ENCODE results near the gene RANGRF.

The RANGRF gene

GRCh38 chr17:8268550-8269298 is 19.7 kb upstream of the RANGRF start:
- no peak for DNase-seq

DNA sequence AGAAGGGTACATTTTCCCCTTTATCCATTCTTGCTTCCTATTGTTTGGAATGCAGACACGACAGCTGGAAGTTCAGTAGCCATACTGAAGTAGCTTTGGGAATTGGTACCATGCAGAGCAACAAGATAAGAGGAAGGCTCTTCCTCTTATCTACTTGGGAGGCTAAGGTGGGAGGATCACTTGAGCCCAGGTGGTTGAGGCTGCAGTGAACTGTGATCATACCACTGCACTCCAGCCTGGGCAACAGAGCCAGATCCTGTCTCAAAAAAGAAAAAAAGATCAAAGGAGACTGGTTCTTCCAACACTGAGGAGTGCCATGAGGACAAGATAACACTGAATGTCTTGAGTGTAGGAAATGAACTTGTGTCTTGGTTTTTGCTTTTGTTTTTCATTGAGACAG is 16.0 kb upstream of the RANGRF start:
- DNase-seq, result no peak

DNA sequence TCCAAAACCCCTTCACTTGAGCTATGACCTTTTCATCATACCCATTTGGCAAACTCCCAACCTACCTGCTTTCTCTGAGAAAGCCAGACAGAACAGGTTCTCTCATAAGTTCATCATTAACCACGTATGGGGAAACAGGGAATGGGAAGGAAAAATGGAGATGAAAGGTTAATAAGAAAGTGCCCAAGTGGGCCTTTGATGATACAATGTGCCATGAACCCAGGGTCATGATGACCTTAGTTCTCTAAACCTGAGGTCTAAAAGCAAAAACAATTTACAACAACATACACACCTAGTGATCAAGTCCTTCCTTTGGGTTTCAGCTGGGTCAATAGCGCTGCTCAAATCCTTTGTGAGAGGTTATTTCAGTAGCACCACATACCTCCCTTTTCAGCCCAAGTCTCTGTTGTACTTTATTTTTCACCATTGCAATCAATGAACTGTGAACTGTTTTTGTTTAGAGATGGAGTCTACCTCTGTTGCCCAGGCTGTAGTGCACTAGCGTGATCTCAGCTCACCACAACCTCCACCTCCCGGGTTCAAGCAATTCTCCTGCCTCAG is 14.5 kb upstream of the RANGRF start:
- DNase-seq, result peak; percentile 24

DNA sequence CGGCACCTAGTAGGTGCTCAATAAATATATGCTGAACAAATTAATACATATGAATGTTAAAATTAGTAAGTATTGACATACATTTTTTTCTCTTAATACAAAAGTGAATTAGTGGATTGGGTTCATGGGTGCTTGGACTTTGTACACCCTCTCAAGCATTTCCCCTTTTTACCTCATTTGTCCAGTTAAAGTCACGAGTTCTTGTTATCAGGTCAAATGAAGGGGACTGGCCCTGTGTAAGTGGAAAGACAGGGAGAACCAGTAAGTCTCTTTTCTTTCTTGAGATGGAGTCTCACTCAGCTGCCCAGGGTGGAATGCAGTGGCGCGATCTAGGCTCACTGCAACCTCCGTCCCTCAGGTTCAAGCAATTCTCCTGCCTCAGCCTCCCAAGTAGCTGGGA is 13.7 kb upstream of the RANGRF start:
- DNase-seq, result no peak

DNA sequence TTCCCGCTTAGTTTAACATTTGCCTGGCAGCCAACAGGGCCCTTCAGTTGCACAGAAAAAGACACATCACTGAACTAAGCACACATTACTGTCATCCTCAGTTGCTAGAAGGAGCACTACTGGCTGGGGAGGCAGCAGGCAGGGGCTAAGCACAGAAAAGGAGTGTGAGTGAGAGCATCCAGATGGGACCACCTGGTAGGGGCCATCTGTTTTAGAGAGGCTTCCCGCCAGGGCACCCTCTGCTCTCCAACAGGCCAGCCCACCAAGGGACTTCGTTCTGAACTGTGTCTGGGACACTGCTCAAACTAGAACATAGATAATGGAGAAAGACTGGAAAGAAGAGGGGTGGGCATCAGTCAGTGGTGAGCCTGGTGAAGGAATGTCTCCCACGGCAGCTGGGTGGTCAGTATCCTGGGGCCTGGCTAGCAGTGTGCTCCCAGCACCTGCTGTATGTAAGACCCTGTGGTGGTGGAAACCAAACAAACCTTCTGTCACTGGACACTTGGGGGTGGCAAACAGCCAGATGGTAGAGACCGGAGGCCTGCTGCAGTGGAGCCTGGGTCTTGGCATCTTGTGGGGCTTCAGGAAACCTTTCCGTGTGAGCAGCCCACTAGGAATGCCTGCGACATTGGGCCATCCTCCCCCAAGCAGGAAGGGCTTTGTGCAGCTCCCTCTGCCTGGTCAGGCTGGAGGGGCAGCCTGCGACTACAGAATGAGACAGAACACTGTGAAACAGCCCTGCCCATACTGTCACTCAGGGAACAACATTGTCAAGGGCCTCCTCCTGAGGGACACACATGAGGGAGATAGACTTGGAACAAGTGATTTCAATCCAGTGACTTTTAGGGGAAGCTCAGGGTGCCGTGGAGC is 12.8 kb upstream of the RANGRF start:
- DNase-seq, result no peak

DNA sequence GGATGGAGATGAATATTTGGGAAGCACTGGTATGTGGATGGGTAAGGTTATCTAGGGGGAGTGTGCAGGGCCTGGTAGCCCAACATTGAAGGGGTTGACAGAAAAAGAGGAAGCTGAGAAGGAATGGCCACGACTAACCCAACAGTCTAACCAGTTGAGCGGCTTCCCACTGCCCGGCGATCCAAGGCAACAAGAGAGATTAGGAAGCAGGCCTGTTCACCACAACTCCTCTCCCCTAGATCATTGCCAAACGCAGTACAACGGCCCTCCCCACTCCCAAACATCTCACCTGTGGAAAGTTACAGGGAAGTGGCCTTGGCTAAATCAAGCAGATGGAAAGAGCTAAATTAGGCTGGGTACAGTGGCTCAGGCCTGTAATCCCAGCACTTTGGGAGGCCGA is 11.2 kb upstream of the RANGRF start:
- no peak for DNase-seq

GRCh38 chr17:8282345-8282744 is 6.1 kb upstream of the RANGRF start:
- DNase-seq, result no peak

DNA sequence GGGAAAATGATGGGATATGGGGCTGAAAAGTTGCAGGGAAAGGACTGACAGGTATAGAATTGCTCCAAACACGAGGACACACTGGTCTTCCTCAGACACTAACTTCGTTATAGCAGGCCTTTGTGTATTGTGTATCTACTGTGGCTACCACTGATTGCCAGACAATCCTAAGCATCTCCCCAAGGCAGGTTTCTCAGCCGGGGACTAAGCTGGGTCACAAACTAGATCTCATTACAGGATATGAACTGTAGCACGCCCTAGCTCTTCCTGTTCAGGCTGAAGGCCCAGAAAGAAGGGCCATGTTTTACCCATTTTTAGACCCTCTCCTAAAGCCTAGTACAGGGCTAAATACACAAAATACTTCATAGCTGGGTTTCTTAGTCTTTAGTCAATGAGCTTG is 5.1 kb upstream of the RANGRF start:
- no peak for DNase-seq

DNA sequence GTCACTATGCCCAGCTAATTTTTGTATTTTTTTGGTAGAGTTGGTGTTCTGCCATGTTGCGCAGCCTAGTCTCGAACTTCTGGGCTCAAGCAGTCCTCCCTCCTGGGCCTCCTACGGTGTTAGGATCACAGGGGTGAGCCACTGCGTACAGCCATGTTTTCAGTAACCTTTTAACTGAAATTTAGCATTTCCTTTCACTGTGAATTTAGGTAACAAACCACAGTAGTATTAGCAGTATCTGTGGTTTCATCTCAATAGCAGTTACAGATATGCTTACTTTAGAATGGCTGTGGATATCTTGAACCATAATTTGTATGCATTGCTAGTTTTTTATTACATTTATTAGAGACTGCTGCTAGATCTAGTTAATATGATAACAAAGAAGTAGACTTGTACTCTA is 4.3 kb upstream of the RANGRF start:
- DNase-seq, result no peak

GRCh38 chr17:8285270-8286181 is 2.9 kb upstream of the RANGRF start:
- DNase-seq, result no peak

DNA sequence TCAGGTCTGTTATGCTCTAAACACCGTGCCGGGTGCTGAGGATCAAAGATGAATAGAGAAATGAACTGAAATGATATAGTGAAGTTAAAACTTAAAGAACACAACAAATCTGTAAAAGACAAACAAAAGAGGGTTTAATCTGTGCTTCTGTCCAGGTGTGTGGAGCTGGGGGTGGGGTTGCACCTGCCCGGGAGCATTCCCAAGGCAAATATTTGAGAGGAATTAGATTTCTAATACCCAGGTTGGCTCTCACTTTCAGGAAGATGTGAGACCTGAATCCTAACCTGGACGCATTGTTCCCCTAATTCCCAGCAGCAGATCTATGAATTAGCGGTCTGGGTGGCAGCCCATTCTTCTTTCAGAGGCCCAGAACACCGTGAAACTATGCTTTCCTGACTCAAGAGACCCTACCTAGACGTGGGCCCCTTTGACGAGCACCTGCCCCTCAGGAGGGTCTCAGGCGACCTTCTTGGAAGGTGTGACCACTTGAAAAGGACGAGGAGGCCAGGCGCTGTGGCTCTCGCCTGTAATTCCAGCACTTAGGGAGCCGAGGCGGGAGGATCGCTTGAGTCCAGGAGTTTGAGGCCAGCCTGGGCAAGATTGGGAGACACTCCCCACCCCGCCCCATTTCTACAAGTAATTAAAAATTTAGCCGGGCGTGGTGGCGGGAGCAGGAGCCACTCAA is 677 bp upstream of the RANGRF start:
- DNase-seq, result no peak

GRCh38 chr17:8289103-8289397 is 580 bp downstream of the RANGRF start:
- DNase-seq, result no peak

- DNase-seq, result no peak
Measured at GRCh38 chr17:8290043-8290442, 1.6 kb downstream of the RANGRF start.

DNA sequence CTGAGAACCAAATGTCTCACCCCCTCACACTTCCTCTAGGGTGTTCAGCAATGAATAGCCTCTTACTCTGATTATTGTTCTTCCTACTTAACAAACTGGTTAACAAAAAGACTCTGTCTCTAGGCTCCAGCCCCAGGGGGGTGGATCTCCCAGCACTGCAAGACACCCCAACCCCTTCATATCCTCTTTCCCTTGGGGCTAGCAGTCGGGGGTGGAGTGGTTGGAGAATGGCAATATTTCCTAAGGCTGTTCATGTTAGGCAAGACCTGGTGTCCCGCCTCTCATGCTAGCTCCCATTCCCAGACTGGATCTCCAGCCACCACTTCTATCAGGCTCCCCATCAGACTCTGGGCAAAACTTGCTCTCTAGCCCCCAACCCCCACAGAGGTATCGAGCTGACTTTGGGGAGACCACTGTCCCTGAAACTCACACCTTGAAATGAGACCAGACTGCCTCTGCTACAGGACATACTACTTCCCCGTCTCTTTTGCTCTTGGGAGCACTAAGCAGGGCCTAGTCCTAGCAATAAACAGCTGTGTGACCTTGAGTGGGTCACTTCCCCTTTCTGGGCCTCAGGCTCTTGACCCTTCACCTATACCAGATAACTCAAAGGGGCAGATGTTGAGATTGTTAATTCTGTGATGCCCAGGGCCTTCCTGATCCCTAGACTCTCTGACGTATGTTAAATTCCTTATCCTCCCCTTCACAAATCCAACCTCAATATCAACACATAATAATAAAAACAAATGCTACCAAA is 4.3 kb downstream of the RANGRF start:
- DNase-seq, result no peak

GRCh38 chr17:8294361-8294760 is 5.9 kb downstream of the RANGRF start:
- no peak for DNase-seq

DNA sequence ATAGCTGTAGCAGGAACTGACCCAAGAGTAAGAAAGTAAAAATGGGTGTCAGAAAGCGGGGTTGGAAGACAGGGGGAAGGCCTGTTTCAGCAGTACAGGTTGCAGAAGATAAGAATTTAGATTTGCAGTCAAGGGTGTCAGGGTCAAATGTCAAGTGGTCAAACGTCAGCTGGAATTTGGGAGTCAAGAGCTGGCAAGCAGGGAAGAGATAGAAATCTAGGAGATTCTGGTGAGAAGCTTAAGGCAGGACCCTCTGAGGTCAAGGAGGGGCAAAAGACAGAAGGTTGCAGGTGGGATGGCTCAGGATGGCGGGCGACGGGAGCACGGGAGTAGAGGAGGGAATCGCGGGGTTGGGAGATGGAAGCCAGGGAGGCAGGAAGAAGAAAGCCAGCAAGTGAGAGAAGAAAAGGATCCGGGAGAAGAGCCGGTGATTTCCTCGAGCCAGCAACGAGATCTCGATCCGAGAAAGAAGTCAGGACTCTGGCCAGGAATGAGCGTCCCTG is 6.4 kb downstream of the RANGRF start:
- no peak for DNase-seq

DNA sequence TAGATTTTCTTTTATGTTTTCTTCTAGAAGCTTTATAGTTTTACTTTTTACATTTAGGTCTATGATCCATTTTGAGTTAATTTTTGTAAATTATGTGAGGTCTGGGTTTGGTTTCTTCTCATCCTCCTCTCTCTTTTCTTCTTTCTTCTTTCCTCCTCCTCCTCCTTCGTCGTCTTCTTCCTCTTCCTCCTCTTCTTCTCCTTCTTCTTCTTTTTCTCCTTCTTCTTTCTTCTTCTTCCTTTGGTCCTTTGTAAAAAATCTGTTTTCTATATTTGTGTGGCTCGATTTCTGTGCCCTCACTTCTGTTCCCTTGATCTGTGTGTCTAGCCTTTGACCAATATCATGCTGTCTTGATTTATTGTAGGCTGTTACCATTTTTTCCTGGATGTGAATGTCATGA is 11.8 kb downstream of the RANGRF start:
- no peak for DNase-seq

DNA sequence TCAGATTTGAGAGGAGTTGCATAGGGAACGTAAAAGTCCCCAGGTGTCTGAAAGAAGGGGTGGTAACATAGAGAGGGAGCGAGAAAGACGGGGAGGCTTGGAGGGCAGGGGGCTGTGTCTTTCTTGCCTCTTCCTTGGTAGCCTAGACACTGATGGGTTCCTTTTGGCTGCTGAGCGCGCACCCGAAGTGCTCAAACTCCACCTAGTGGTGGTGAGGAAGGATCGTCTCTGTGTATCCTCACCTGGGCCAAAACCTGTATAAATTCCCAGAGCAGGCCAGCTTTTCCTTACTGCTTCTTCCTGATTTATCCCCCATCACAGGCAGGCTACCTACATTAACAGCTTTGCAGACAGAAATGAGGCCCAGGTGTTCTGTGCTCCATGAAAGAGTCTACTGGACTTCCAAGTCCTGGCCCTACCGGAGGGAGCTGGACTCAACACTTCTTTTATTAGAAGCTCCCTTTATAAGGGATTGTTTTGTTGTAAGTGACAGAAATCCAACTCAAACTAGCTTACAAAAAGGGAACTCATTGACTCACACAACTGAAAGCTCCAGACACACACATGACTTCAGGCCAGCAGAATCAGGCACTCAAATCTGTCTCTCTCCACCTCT is 12.3 kb downstream of the RANGRF start:
- DNase-seq, result peak; percentile 59

DNA sequence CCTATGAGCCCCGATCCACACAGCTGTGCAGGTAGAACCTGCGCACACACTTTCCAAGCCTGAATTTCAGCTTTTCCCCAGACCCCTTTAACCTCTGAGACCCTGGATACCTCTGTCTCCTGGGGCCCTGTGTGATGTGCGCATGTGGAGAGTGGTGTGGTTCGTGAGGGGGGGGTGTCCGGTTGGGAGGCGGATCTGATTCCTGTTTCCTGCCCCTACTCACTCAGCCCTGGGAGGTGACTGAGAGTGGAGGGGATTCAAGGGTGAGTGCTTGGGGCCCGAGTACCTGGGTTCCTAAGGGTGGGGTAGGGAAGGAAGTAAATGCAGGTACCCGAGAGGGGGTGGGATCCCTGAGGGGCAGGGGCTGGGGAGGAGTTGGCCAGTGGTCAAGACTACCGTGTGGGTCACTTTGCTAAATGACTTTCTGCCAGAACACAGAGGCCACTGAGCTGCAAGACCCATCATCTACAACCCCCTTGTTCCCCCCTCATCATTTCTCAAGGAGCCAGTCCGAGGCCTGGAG is 22.2 kb downstream of the RANGRF start:
- no peak for DNase-seq

GRCh38 chr17:8311131-8311790 is 22.8 kb downstream of the RANGRF start:
- no peak for DNase-seq

Measured in right kidney (tissue), 1 donor.